ENCODE results near the gene KY. TPM values are rescaled to one million over a fixed set of nuclear protein-coding genes. Genes with fewer than 3 reads are reported as not detected.

Gene KY
- polyA plus RNA-seq, 3 donors = 0.03 to 0.09 TPM; not detected in 1

- Mint-ChIP-seq H3K27ac (no peak overlapping the region), H3K4me1 (peaks cover 10% of the 10 kb centered on the region), H3K36me3 (peaks cover 0 to 2% of the 10 kb centered on the region in 2 donors), H3K9me3 (peaks cover 0 to 3% (median 0%) of the 10 kb centered on the region in 7 donors), H3K27me3 (ENCODE audit: low read depth in 3 of 3) (peaks cover 26 to 41% (median 30%) of the 10 kb centered on the region in 3 donors), H3K4me3 (peak overlapping the region in 1 of 2 donors; percentile 43)
- Histone ChIP-seq H3K27me3 (ENCODE audit: control insufficient read depth in 2 of 2, insufficient read depth in 2 of 2, low read length in 2 of 2) (peaks cover 0 to 20% of the 10 kb centered on the region in 2 donors), H3K36me3 (replicated peaks in 1 of 2; ENCODE audit: control insufficient read depth in 1 of 2, insufficient read depth in 2 of 2, low read length in 2 of 2) (no peaks in the 10 kb centered on the region), H3K9me3 (replicated peaks in 1 of 2; ENCODE audit: control insufficient read depth in 1 of 2, insufficient read depth in 1 of 2, low read length in 2 of 2) (no peaks in the 10 kb centered on the region), H2AFZ (ENCODE audit: insufficient read depth, low read depth, low read length, poor library complexity, severe bottlenecking) (no peak overlapping the region), H3K79me2 (ENCODE audit: insufficient read depth, low read length) (no peaks in the 10 kb centered on the region), H3K27ac (ENCODE audit: low read depth in 1 of 2, low read length in 2 of 2) (no peak overlapping the region), H3K4me2 (replicated peaks; ENCODE audit: extremely low read depth, low read length, poor library complexity, severe bottlenecking) (no peak overlapping the region), H3K4me1 (ENCODE audit: control insufficient read depth in 1 of 2, insufficient read depth in 2 of 2, low read length in 2 of 2) (peaks cover 12 to 16% of the 10 kb centered on the region in 2 donors), H3K4me3 (replicated peaks in 1 of 3; ENCODE audit: low read depth in 2 of 3, low read length in 3 of 3) (no peak overlapping the region), H3K9ac (ENCODE audit: insufficient read depth, low read length, poor library complexity, severe bottlenecking) (no peak overlapping the region), H4K20me1 (ENCODE audit: insufficient read depth, low read length) (no peaks in the 10 kb centered on the region)
- intact Hi-C loops (cut with micrococcal nuclease) = no loop called here
- WGBS (ENCODE audit: insufficient coverage) = 86% methylated on average over 3 of the region's 7 CpGs
- TF ChIP-seq, protein P1, sequence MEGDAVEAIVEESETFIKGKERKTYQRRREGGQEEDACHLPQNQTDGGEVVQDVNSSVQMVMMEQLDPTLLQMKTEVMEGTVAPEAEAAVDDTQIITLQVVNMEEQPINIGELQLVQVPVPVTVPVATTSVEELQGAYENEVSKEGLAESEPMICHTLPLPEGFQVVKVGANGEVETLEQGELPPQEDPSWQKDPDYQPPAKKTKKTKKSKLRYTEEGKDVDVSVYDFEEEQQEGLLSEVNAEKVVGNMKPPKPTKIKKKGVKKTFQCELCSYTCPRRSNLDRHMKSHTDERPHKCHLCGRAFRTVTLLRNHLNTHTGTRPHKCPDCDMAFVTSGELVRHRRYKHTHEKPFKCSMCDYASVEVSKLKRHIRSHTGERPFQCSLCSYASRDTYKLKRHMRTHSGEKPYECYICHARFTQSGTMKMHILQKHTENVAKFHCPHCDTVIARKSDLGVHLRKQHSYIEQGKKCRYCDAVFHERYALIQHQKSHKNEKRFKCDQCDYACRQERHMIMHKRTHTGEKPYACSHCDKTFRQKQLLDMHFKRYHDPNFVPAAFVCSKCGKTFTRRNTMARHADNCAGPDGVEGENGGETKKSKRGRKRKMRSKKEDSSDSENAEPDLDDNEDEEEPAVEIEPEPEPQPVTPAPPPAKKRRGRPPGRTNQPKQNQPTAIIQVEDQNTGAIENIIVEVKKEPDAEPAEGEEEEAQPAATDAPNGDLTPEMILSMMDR (IDR thresholded peaks at IDR 0.05) = no peak
- no peak for DNase-seq
Observed at GRCh38 chr3:134649106-134649705, 1.6 kb downstream of the KY start.

DNA sequence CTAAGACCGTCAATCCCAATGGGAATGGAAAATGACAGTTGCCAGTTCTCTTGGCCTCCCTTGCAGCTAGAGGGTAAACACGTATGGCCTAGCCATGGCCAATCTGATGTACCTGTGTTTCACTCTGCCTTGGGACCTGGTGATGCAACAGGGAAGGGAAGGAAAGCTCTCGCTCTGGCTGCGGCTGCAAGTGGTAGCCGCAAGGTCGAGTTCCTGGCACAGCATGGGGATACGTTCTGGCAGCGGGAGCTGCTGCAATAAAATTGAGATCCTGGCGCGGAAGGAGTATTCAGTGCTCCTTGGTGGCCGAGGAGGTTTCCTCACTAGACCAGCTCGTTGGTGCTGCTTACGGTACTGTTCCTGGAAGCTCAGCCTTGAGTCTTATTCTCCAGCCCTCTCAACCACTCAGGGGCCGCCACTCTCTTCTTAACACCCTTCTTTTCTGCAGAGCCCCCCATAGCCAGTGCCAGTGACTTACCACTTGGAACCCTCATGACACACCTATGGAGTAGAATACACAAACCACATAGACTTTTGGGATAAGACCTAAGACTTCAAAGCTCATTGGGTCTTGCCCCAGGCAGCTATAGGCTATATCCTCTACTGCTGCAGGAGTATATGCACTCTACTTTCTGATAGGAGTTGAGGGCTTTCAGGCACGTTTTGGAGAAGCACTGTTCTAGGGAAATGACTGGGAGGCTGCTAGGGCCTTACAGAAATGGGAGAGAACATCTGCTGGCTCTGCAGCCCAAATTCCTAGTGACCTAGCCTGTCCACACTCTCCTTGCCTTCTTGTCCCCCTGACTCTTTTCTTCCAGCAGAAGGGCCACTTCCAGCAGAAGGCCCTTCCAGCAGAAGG is 2.7 kb downstream of the KY start:
- H3K36me3 Mint-ChIP-seq = peaks cover 0 to 2% of the 10 kb centered on the region in 2 donors
- WGBS (ENCODE audit: insufficient coverage) = 94% methylated on average over 13 of the region's 15 CpGs
- Histone ChIP-seq H2AFZ (ENCODE audit: insufficient read depth, low read depth, low read length, poor library complexity, severe bottlenecking) (no peak overlapping the region), H4K20me1 (ENCODE audit: insufficient read depth, low read length) (no peaks in the 10 kb centered on the region), H3K4me2 (replicated peaks; ENCODE audit: extremely low read depth, low read length, poor library complexity, severe bottlenecking) (no peak overlapping the region), H3K4me3 (replicated peaks in 1 of 3; ENCODE audit: low read depth in 2 of 3, low read length in 3 of 3) (no peak overlapping the region), H3K27ac (ENCODE audit: low read depth in 1 of 2, low read length in 2 of 2) (no peak overlapping the region), H3K36me3 (replicated peaks in 1 of 2; ENCODE audit: control insufficient read depth in 1 of 2, insufficient read depth in 2 of 2, low read length in 2 of 2) (no peaks in the 10 kb centered on the region), H3K9ac (ENCODE audit: insufficient read depth, low read length, poor library complexity, severe bottlenecking) (no peak overlapping the region), H3K4me1 (ENCODE audit: control insufficient read depth in 1 of 2, insufficient read depth in 2 of 2, low read length in 2 of 2) (peaks cover 12 to 16% of the 10 kb centered on the region in 2 donors), H3K27me3 (ENCODE audit: control insufficient read depth in 2 of 2, insufficient read depth in 2 of 2, low read length in 2 of 2) (peaks cover 0 to 20% of the 10 kb centered on the region in 2 donors), H3K79me2 (ENCODE audit: insufficient read depth, low read length) (no peaks in the 10 kb centered on the region), H3K9me3 (replicated peaks in 1 of 2; ENCODE audit: control insufficient read depth in 1 of 2, insufficient read depth in 1 of 2, low read length in 2 of 2) (no peaks in the 10 kb centered on the region)
- H3K9me3 Mint-ChIP-seq = peaks cover 0 to 3% (median 0%) of the 10 kb centered on the region in 7 donors
- H3K4me1 Mint-ChIP-seq = peaks cover 10% of the 10 kb centered on the region
- H3K27ac Mint-ChIP-seq = no peak overlapping the region
- TF ChIP-seq, protein P1 (IDR thresholded peaks at IDR 0.05) = no peak
- intact Hi-C loops (cut with micrococcal nuclease) = no loop called here
- H3K27me3 Mint-ChIP-seq (ENCODE audit: low read depth in 3 of 3) = peaks cover 24 to 33% (median 26%) of the 10 kb centered on the region in 3 donors
- no peak for DNase-seq
- no peak overlapping the region for H3K4me3 Mint-ChIP-seq

All from CD14-positive monocyte (primary cell).